Measurements from ENCODE around the gene NEURL1B.
A peak's percentile ranks its signal among the peaks of the same experiment; 100 is the strongest.
"Not testable (repeated sequence)": the region's sequence is repeated elsewhere in the genome, so short reads cannot be mapped to it uniquely, and the experiment has no call there.

NEURL1B gene

GRCh38 chr5:172695232-172696054, 54.4 kb downstream of the NEURL1B start:
- DNase-seq (ENCODE audit: low read depth), result no peak

DNA sequence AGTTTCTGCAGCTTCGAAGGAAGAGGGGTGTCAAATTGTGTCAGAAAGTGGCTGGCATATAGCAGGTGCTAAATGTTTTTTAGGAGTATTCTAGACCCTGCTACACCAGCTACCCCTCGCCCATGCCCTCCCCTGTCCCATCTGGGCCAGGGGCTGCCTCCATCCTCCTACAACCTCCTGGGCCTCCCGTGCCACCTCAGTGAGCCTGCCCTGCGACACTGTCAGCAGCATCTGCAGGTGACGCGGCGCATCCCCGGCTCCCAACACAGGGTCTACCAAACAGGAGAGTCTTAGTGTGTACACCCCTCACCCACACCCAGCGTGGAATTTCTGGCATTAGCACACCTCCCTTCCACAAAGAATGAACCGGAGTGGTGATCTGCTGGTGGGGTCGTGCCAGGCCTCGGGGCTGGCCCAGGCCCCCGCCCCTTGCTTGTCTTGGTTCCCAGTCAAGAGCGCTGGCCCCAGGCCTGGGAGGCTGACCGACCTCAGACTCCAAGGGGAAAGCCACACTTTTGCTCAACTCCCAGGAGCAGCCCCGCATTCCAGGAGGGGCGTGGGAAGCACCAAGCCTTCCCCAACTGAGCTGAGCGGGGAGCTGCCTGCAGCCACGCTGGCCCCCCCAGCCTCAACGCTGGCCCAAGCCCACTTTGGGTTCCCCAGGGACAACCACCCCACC, 55.2 kb downstream of the NEURL1B start:
- no peak for DNase-seq (ENCODE audit: low read depth)

DNA sequence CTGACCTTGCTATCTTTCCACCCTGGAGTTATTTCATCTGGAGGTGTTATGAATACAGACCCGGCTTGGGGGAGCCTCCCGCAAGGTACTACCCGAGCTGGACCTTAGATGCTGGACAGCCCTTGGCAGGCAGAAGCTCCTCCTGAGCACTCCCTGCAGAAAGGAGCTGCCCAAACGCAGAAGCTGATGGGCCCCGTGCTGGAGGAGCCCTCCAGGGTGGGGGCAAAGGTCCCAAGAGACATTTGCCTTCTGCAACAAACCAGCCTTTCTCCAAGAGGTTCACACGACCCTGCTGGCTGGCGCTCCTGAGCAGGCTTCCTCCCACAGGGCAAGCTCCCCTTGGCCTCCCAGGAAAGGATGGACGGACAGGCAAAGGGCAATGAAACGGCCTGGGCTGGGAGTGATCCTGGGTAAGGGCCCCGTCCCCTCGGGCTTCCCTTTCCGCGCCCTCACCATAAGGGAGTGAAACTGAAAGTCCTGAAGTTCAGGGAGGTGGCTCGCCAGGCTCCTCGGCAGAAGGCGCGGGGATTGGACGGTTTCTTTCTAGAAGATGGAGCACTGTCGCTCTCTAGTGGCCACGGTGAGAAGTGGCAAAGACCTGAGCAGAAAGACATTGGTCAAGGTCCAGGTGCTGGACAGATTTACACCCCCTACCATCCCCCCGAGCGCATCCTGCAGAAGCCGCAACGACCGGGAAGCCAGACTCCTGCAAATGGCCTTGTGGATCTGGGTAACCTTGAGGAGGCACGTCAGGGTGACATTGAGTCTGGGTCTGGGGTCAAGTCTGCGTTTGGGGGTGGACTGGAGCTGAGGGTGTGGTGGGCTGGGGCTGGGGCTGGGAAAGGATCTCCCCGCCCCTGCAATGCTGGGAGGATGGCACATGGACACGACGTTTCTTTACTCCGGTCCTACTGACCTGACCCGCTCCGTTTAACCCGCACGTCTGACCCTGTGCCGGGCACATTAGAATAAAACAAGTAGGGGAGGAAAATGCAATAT, 56.4 kb downstream of the NEURL1B start:
- DNase-seq (ENCODE audit: low read depth), result peak; percentile 79

DNA sequence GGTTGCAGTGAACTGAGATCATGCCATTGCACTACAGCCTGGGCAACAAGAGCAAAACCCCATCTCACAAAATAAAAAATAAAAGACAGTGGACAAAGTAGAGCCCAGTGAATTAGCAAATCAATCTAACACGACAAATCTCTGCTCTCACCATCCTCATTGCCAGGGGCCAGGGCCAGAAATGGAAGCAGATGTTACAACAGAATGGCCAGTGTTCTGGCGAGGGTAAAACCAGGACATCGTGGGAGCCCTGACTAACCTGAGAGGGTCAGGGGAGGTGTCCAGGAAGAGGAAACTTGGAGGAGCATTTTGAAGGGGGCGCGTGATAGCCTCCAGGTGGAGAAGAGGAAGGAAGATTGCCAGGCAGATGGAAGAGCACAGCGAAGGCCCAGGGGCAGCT, 58.4 kb downstream of the NEURL1B start:
- DNase-seq (ENCODE audit: low read depth), result no peak

DNA sequence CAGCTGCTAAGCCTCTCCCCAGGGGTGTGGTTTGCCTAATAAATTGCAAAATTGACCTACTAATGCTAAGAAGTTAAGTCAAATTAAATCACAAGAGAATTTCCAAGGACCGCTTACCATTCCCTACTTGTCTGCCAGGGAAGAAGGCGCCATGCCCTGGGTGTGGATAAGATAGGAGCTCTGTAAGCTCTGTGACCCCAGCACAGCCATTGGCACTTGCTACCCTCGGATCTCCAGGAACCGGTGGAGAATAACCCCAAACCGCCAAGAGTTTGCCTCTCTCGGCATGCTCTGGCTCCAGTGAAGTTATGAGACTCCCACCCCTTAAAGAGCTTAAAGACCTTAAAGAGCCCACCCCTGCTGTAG, 58.9 kb downstream of the NEURL1B start:
- DNase-seq (ENCODE audit: low read depth), result no peak

DNA sequence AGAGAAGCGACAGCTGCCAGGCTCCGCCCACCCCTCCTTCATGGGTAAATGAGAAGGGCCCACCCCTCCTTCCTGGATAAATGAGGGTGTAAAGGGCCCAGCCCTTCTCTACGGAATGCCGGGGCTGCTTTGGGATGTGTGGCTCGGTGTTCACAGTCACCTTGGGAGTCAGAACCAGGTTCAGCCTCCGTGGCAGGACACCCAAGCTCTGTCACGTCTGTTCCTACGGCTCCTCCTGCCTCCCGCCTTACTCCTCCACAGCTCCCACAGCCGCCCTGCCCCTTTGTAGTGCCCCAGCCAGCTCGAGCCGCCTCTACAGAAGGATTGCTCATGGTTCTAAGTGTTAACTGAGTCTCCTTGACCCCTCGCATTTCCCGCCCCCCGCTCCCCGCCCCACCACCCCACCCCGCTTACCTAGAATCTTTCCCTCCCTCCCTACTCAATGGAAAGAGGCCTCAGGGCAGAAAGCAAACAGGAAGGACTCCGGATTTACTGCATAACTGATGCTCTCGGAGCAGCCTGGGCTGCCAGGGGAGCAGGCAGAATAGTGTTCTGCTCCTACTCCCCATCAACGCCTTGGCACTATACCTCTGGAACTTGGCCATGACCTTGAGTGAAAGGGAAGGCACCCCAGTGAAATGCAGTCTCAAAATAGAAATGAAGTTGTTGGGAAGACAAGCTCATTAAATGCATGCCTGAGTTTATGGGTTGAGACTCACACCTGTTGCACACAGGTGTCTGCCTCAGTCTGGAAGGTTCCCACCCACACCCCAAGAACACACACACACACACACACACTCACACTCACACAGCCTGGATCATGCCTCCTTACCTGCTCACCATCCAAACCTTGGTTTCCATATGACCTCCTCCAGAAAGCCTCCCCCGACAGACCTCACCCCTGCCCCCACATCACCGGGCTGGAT, 59.6 kb downstream of the NEURL1B start:
- DNase-seq (ENCODE audit: low read depth), result no peak

DNA sequence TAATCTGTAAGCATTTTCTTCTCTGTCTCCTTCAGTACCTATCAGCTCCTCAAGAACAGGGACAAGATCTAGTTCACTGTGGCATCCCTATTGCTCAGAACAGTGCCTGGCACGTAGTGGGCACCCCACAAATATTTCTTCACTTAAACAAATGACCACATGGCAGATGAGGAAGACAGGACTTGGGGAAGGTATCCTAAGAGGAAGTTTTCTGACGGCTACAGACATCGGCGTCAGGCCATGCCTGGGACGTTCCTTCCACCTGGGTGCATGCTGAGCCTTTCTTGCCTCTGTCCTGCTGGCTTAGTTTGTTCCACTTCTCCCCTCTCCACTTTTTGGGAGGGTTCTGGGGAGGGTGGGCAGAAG, 60.2 kb downstream of the NEURL1B start:
- DNase-seq (ENCODE audit: low read depth), result no peak

- DNase-seq (ENCODE audit: low read depth), result no peak
These were observed 62.9 kb downstream of the NEURL1B start for GRCh38 chr5:172703952-172704351.

GRCh38 chr5:172705576-172706084, 64.6 kb downstream of the NEURL1B start:
- no peak for DNase-seq (ENCODE audit: low read depth)

- DNase-seq (ENCODE audit: low read depth), result no peak
These were observed 65.7 kb downstream of the NEURL1B start for GRCh38 chr5:172706796-172707195.

- no peak for DNase-seq (ENCODE audit: low read depth)
These were observed 66.5 kb downstream of the NEURL1B start for GRCh38 chr5:172707285-172708182.

GRCh38 chr5:172708183-172708505, 67.1 kb downstream of the NEURL1B start:
- no peak for DNase-seq (ENCODE audit: low read depth)

DNA sequence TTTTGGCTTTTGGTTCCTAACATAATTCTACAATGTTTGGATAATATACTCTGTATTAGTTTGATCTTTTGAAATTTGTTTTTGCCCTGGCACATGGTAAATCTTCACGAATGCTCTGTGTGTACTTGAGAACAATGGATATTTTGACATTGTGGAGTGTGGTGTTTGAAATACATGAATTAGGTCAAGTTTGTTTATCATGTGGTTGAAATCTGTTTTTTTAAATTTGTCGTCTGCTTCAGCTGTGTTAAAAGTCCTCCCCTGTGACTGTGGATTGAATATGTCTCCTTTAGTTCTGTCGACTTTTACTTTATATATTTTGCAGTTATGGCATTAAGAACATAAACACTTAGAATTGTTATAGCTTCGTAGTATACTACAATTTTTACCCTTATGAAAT, 69.6 kb downstream of the NEURL1B start:
- DNase-seq (ENCODE audit: low read depth), result no peak

GRCh38 chr5:172711321-172711861, 70.3 kb downstream of the NEURL1B start:
- DNase-seq (ENCODE audit: low read depth), result not testable (repeated sequence)

DNA sequence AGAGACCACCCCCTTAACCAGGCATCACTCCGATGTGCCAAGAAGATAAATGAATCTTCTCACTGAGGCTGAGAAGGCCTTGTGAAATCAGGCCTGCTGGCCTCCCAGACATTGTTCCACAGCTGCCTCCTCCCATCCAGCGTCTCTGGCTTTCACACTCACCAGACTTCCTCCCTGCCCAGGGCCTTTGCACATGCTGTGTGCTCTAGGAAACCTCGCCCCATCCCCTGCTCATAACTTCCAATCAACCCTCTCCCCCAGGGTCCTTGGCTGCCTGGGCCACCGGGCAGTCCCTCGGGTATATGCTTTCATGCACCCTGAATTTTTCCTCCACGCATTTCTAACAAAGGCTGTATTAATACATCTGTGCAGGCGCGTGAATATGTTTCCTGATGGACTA, 71.5 kb downstream of the NEURL1B start:
- DNase-seq (ENCODE audit: low read depth), result no peak

- DNase-seq (ENCODE audit: low read depth), result peak; percentile 44
These were observed 72.2 kb downstream of the NEURL1B start for GRCh38 chr5:172713113-172713808.

GRCh38 chr5:172713809-172714490, 72.9 kb downstream of the NEURL1B start:
- DNase-seq (ENCODE audit: low read depth), result no peak

Measured in stimulated activated CD4-positive, alpha-beta T cell treated with anti-CD3 and anti-CD28 coated beads, Interleukin-2, amount 100 ng/mL, for 4 hours (primary cell).